CD4-positive, alpha-beta T cell treated with Interferon gamma for 1 hour (primary cell): Measurements from ENCODE around the gene IGFBPL1.
"Not testable (repeated sequence)": the region's sequence is repeated elsewhere in the genome, so short reads cannot be mapped to it uniquely, and the experiment has no call there.

Source experiments
- DNase-seq: peaks from one replicate; pipeline ENCODE4 v3.0.0-alpha.2; 2020

The IGFBPL1 gene, protein sequence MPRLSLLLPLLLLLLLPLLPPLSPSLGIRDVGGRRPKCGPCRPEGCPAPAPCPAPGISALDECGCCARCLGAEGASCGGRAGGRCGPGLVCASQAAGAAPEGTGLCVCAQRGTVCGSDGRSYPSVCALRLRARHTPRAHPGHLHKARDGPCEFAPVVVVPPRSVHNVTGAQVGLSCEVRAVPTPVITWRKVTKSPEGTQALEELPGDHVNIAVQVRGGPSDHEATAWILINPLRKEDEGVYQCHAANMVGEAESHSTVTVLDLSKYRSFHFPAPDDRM

DNA sequence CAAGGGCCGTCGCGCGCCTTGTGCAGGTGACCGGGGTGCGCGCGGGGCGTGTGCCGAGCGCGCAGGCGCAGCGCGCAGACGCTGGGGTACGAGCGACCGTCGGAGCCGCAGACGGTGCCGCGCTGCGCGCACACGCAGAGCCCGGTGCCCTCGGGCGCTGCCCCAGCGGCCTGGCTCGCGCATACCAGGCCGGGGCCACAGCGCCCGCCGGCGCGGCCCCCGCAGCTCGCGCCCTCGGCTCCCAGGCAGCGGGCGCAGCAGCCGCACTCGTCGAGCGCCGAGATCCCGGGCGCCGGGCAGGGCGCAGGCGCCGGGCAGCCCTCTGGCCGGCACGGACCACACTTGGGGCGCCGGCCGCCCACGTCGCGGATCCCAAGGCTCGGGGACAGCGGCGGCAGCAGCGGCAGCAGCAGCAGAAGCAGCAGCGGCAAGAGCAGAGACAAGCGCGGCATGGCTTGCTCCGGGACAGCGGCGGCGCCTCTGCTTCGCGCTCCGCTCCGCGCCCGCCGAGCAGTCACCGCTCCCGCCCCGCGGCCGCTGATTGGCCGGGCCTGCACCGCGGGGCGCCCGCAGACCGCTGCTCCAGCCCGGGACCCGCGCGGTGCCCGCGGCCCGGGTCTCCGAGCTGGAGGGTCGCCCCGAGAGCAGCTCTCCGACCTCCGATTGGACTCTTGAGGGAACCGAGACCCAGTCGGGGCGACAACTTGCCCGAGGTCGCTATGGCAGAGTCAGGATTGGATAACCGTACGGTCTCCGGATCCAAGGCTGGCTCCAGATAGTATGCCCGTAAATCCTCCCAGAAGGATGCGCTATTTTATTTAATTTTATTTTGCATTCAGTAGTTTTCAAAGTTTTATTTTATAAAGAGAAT is at the start of gene IGFBPL1:
Gene IGFBPL1 (minus strand): TSS at position 482 of the 871 bp plus-strand sequence. CDS start 30 bp downstream, at position 452.
- no peak for DNase-seq

DNA sequence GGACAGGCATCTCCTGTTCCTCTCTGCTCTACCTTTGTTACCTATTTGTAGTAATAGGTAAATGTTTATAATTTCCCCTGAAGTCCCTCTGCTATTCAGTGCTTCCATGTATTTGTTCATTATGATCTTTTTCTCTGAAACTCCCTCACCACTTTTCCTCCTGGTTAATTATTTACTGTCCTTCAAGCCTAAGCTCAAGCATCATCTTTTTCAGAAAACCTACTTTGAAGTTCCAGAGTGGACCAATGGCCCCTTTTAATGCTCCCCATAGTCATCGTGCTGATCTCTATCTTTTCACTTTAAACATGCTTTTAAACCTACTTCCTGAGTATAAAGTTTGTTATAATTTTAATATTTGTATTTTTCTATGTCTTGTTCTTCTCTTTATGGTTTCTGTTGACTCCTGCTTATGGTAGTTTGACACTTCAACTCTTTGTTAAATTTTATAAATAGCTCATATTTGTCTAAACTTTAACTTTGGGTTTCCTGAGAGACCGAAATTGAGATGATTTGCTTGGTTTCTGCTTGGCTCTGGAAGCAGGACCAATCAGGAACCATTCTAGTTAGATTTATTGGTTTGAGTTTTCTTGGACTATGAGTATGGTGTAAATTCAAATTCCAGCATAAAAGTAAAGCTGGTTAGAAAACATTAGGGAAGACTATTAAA is 48.5 kb upstream of the IGFBPL1 start:
- not testable (repeated sequence) for DNase-seq

DNA sequence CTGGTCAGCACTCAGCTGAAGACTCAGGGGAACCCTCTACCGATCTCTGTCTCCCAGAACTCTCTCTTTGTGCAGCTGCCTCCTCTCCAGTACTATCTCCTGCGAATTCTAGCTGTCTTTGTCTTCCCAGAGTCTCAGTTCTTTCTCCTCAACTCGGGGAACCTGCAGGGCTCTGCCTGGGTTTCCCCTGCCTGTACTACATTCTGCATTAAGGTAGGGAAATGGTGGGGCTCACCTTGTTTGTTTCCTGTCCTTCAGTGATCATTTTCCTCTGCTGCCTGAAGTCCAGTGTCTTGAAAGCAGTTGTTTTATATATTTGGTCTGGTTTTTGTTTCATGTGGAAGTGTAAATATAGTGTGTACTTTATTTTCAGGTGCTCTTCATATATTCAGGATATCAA is 43.1 kb upstream of the IGFBPL1 start:
- DNase-seq = no peak

DNA sequence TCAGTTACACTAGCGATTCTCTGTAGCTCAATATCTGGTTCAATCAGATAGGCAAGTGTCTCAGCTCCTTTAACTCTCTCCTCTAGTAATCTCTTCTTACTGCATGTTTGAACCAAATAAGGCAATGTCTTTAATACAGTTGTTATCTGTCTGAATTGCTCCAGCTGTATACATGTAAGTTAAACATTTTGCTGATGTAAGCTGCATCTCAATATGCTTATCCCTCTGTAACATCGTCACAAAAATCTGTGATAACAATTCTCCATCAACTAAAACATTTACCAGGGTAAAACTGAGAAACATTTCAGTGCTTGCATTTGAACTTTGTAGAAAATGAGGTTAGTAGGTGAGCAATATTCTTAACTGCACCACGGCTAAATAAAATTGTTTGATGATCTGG is 29.6 kb upstream of the IGFBPL1 start:
- no peak for DNase-seq

DNA sequence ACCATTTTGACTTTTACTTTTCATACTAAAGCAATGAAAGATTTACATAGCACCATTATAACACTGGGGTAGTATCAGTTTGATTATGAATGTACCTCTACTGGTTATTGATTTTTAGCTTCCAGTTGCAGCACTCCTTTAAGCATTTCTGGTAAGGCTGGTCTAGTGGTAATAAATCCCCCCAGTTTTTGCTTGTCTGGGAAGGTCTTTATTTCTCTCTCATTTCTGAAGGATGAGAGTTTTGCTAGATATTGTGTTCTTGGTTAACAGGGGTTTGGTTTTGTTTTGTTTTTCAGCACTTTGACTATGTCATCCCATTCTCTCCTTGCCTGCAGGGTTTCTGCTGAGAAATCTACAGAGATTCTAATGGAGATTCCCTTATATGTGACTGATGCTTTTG is 26.9 kb upstream of the IGFBPL1 start:
- DNase-seq = no peak

DNA sequence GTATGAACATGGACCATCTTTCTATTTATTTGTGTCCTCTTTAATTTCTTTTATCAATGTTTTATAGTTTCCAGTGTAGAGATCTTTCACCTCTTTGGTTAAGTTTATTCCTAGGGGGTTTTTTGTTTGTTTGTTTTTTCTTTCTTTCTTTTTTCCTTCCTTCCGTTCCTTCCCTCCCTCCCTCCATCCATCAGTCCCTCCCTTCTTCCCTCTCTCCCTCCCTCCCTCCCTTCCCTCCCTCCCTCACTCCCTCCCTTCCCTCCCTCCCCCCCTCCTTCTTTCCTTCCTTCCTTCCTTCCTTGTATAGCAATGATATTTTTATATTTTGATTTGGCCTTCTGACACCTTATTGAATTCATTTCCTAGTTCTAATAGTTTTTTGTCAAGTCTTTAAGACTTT is 23.4 kb upstream of the IGFBPL1 start:
- no peak for DNase-seq

DNA sequence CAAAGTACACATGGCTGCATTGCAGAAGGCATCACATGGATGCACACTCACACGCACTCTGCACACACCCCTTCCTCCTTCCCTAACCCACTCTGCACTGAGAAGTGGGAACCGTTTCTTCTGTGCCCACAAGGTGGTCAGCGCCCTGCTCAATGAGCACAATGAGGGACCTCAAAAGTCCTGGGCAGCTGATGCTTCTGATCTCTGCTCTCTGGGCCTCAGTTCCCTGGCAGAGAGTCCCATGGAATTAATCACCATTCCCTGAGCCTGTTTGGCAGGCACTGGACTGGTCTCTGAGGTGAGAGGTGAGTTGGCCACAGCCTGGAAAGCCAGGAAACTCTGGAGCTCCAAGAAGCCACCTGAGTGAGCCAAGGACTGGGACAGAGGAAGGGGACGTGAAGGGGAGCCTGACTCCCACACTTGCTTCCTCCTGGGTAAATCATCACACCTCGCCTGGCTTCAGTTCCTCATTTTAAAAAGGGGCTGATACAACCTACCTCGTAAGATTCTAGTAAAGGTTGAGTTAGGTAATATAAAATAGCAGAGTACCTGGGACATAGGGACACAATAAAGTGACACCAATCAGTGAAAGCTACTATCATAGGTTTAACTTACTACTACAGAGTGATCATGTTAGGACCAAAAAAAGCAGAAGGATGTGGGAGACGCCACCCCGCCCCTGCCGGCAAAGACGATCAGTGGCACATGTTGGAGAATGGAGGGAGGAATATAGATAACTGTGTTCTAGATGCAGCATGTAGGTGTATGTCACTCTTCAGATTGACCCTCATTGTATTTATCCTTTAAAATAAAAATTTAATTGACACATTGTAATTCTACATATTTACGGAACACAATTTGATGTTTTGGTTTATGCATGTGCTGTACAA is 21.1 kb upstream of the IGFBPL1 start:
- DNase-seq = no peak

DNA sequence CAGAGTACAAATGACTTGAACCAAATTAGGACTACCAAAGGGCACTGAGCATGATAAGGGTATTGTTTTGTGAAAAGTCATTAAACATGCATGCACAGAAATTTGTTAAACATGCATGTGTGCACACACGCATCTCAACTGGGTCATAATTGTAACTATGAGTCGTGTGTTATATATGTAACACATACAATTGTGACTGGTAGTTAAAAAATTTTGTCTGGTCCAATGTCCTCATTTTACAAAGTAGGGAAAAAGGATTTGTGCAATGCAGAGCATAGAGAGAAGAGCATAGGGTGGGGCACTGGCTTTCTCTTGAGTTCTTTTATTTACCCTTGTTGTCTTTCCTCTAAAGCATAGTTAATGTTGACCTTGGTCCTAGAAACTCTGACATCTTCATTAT is 19.3 kb upstream of the IGFBPL1 start:
- DNase-seq = no peak

DNA sequence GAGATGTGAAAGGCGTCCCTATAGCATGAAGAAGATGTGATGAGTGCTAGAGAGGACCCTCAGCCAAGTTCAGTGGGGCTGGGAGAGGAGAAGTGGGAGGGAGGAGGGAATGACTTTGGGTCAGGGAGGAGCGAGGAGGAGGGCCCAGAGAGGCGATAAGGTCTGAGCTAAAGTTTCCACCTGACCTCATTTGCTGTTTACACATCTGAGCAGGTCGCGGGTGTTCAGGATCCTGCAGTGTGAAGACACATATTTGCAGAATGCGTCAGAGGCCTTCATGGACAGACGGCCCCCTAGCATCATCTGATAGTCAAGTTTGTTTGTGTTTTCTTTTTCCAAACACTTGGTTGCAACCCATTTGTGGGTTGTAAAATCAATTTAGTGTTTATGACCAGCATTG is 18.9 kb upstream of the IGFBPL1 start:
- DNase-seq = no peak

DNA sequence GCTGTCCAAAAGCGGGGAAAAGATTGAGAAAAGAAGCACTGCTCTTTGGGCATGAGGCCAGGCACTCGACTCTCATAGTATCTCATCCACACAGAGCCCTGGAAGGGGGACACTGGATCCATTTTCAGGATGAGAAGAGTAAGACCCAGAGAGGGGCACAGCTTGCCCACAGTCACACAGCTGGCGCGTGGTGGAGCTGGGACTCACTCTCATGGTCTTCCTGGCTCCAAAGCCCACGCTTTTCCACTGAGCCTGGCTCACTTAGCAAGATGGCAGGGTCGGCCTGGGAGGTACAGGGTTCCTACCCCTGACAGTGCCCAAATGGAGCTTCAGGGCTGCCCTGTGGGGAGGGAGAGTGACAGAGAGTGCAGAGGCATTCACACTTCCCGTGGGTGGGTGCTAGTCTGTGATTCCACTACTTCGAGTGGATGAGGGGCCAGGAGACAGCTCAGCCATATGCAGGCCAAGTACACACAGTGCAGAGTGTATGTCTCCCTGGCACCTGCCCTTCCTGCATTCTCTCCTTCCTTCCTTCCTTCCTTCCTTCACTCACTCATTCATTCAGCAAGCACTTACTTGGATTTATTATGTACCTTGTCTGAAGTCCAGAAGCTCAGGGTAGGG is 18.3 kb upstream of the IGFBPL1 start:
- DNase-seq = no peak

DNA sequence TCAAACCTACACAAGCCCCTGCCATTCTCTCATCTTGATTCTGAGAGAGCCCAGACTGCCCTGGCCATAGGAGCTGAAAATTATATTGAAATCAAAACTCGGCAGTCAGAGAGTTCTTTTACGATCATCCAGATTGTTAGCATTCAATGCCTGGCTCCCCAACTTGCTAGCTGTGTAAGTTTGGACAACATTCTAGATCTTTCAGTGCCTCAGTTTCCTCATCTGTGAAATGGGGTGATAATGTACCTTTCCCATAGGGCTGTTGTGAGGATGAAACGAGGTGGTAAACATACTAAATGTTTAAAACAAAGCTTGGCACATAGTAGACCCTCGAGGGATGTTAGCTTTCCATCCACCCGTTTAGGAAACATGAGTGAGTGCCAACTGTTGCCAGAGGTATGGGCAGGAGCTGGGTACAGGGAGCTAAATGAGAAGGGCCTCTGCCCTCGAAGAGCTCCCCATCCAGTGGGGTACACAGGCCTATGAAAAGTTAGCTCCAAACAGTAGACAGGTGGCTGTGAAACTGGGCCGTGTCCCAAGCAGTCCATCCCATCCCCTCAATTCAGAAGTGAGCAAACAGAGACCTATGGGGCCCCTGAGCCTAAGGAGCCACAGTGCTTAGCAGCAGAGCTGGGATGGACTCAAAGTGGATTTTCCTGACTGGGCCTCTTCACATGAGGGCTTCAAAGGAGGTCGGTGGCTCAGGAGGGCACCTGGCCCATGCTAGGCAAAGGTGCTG is 17.3 kb upstream of the IGFBPL1 start:
- no peak for DNase-seq

DNA sequence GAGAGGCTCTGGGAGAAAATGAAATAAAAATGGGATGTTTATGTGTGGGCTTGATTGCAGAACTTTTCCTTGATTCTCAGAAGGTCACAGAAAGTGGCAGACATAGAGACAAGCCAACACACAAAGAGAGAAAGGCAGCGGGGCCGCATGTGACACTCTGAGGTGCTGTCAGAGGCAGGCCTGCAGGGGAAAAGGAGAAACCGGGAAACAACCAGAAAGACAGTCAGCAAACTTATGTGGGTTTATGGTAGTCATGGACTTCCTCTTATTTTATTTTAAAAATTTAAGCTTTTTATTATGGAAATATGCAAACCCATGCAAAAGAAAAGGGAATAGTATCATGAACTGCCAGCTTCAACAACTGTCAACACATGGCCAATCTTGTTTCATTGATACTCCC is 16.3 kb upstream of the IGFBPL1 start:
- no peak for DNase-seq

DNA sequence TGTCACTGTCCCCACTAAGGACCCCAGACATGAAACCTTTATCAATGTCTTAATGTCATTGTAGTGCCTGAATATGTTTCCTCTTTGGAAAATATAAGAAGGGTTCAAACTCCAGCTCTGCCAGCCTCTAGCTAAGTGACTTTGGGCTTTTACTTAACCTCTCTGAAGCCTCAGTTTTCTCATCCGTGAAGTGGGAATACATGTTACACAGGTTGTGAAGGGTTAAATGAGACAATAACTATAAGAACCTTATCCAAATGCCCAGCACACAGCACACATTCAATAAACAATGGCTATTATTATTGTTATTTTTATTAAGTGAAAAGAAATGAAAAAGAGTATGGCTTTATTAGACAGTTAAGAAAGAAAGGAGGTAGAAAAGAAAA is 15.7 kb upstream of the IGFBPL1 start:
- no peak for DNase-seq

DNA sequence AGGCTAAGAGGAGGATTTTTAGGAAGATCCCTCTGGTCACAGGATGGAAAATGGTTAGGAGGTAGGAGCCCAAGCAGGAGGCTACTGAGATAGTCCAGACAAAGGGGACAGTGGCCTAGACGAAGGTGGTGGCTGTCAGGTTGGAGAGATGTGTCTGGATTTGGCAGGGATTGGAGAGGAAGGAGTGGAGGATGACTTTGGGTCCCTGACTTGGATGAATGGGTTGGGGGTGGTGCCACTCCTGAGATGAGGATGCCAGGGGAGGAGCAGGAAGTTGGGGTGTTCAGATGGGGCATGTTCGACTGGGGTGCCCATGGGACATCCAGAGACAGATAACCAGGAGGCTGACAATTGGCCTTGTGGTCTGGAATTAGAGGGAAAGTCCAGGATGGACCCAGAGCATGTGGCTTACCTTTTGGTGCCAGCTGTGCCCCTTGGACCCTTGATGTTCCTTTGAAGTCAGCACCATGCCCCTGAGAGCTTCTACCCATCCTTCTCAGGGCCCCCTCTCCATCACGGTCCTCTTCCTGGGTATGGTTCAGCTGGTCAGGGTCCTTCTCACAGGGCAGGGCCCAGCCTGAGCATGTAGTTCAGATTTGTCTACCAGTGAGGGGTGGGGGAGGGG is 15.1 kb upstream of the IGFBPL1 start:
- DNase-seq = no peak

DNA sequence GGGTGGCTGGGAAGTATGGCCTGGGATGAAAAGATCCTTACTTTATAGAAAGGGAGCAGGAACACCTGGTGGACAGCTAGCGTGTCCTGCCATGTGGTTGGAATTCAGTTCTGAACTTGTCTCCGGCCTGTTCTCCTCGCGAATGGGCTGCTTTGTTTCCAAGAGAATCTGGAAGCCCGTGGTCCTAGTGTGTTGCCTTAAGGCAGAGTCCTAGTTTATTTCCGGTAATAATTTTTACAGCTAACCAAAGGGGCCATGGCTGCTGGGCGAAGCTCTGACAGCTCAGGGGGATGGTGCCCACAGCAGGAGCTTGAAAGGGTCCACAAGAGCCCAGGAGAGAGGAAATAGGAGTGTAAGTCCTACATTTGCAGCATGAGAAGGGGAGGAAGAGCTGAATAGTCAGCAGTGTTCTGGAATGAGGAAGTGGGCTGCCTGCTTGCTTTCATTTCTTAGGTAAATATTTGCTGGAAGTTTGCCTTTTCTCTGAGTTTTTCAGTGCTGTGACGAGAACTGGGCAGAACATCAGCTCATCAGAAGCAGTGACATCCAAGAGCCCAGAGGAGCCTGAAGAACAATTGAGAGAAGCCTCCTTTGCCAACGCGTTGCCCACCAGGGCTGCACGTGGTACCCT is 13.1 kb upstream of the IGFBPL1 start:
- DNase-seq = no peak

DNA sequence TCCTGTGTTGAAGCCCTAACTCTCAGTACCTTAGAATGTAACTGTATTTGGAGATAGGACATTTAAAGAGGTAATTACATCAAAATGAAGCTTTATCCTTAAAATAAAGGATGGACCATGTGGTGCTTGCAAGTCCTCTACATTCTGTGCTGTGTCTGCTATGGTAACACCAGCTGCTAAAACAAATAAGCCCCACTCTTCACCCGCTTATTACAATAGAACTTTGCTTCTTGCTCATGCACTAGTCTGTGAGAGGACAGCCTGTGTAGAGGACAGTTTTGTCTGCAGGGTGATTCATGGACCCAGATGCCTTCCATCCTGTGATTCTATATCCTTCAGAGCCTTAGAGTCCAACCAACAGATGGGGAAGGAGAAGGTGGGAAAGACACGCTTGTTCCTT is 12.5 kb upstream of the IGFBPL1 start:
- DNase-seq = no peak

DNA sequence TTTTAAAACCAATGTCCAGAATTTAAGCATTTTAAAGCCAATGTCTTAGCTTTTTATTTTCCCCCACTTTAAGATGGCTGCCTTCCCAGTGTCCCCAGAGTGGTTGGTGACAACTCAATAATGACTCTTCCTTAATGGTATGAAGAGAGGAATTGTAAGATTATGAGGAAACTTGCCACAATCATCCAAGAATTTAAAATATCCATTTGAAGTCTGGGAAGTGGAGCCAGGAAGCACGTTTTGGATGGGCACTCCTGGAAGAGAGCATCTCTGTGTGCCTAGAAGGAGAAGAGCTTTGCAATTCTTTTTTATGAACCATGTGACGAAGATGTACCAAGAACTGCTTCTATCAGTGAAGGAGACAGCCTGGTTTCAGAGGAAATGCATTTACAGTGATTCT is 11.3 kb upstream of the IGFBPL1 start:
- no peak for DNase-seq

DNA sequence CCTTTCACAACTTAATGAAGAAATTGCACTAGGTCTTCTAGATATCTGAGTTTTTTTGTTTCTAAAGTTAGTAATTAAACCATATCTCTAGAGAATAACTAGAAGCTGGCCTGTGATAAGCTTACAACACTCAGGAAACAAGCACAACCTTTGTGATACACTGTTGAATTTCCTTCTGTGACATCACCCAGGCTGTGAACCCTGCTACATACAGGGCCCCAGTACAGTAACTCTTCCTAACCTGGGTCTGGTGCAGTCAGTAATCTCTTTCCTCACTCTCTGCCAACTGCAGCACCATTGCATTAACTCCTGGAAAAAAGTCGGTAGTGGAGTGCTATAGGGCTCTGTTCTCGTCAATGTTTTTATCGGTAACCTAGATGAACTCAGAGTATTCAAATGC is 10.6 kb upstream of the IGFBPL1 start:
- DNase-seq = no peak

DNA sequence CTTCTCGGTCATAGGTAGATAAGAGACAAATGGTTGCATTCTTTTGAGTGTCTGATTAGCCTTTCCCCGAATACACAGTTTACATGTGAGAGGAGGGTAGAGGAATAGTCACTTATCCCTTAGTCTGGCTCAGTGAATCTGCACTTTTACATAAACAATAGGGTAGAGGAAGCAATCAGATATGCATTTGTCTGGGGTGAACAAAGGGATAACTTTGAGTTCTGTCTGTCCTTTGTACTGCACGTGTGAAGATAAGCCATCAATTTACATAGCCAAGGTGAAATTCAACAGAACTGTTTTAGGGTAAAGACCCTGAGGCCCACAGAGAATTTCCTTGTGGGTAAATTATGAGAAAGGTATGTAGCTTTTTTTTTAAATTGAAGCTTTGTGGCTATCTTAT is 10.1 kb upstream of the IGFBPL1 start:
- DNase-seq = no peak

DNA sequence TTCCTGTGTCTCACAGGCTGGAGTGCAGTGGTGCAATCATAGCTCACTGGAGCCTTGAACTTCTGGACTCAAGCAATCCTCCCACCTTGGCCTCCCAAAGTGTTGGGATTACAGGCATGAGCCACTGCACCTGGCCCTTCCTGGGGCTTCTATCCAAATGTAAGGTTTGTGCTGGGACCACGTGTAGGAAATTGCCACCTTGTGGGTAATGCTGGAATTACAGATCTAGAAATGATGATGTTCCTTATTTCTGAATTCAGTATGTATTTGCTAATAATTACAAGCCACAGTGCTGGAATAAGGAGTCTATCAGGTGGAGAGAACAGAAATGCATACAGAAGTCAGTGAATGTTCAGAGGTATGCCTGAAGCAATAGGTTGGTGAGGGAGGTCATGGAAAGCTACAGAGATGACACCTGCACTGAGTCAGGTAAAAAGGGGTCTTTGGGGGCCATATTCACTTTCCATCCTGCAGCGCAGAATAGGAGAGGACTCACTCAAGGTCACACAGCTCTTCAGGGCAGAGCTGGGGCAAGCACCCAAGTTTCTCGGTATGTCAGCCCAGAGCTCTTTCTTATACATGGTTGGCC is 8.8 kb upstream of the IGFBPL1 start:
- no peak for DNase-seq
